CD4-positive, alpha-beta T cell treated with Interleukin-6 for 4 hours (primary cell): ENCODE results near the gene DENND1B.
A peak's percentile ranks its signal among the peaks of the same experiment; 100 is the strongest.

Experiments
- DNase-seq: peaks from one replicate; pipeline ENCODE4 v3.0.0-alpha.2; 2020; ENCODE audit warnings: mixed read lengths

Gene DENND1B

GRCh38 chr1:197775282-197776262 is at the start of gene DENND1B:
Gene DENND1B, minus strand, starts transcription at chr1:197775480. Its CDS starts 325 bp downstream, at chr1:197775155.
- DNase-seq, result peak; percentile 90

GRCh38 chr1:197814306-197814705 is 39.0 kb upstream of the DENND1B start:
- no peak for DNase-seq

GRCh38 chr1:197813741-197814140 is 38.5 kb upstream of the DENND1B start:
- no peak for DNase-seq

GRCh38 chr1:197811769-197812168 is 36.5 kb upstream of the DENND1B start:
- no peak for DNase-seq

- no peak for DNase-seq
Measured at GRCh38 chr1:197810812-197811211, 35.5 kb upstream of the DENND1B start.

GRCh38 chr1:197808880-197809279 is 33.6 kb upstream of the DENND1B start:
- no peak for DNase-seq

GRCh38 chr1:197807739-197808453 is 32.6 kb upstream of the DENND1B start:
- DNase-seq, result no peak

- no peak for DNase-seq
Measured at GRCh38 chr1:197807216-197807615, 31.9 kb upstream of the DENND1B start.

- DNase-seq, result no peak
Measured at GRCh38 chr1:197806718-197807117, 31.4 kb upstream of the DENND1B start.

GRCh38 chr1:197801684-197802083 is 26.4 kb upstream of the DENND1B start:
- no peak for DNase-seq

GRCh38 chr1:197801111-197801482 is 25.8 kb upstream of the DENND1B start:
- DNase-seq, result no peak

GRCh38 chr1:197800379-197801110 is 25.3 kb upstream of the DENND1B start:
- DNase-seq, result no peak

- DNase-seq, result no peak
Measured at GRCh38 chr1:197799271-197799670, 24.0 kb upstream of the DENND1B start.

GRCh38 chr1:197798492-197798891 is 23.2 kb upstream of the DENND1B start:
- no peak for DNase-seq

GRCh38 chr1:197797010-197797409 is 21.7 kb upstream of the DENND1B start:
- no peak for DNase-seq

- DNase-seq, result no peak
Measured at GRCh38 chr1:197788741-197789739, 13.8 kb upstream of the DENND1B start.

- DNase-seq, result no peak
Measured at GRCh38 chr1:197787623-197788536, 12.6 kb upstream of the DENND1B start.

GRCh38 chr1:197787056-197787455 is 11.8 kb upstream of the DENND1B start:
- DNase-seq, result no peak

- no peak for DNase-seq
Measured at GRCh38 chr1:197786280-197786679, 11.0 kb upstream of the DENND1B start.

GRCh38 chr1:197783510-197783948 is 8.2 kb upstream of the DENND1B start:
- no peak for DNase-seq
